Measurements from ENCODE around the gene GPR45. TPM values are rescaled to one million over a fixed set of nuclear protein-coding genes. Genes with fewer than 3 reads are reported as not detected.

GPR45 gene
- total and polyA plus RNA-seq, 2 experiments from 2014 or later, result 0.21 to 0.26 TPM

GRCh38 chr2:105258835-105259350, 17.4 kb downstream of the GPR45 start:
- TF ChIP-seq JUNB (IDR thresholded peaks at IDR 0.05; ENCODE audit: unreplicated experiment) (no peak), ZNF331 (CRISPR knock-in tag; IDR thresholded peaks at IDR 0.05; ENCODE audit: low read depth) (no peak), ETS1 (IDR thresholded peaks at IDR 0.05) (no peak), STAT1 (IDR thresholded peaks at IDR 0.05; ENCODE audit: unreplicated experiment) (no peak), ZNF462 (CRISPR knock-in tag; IDR thresholded peaks at IDR 0.05) (no peak), EZH2 (IDR thresholded peaks at IDR 0.05; ENCODE audit: low read depth, unreplicated experiment) (no peak), EZH2phosphoT487 (IDR thresholded peaks at IDR 0.05; ENCODE audit: unreplicated experiment) (no peak), CREB1 (CRISPR knock-in tag; IDR thresholded peaks at IDR 0.05; ENCODE audit: low read depth) (no peak), NANOG (IDR thresholded peaks at IDR 0.05; ENCODE audit: borderline replicate concordance) (no peak)
- Histone ChIP-seq H3F3A (replicated peaks; ENCODE audit: low read depth) (no peaks in the 10 kb centered on the region), H3K27me3 (ENCODE audit: insufficient read depth) (no peaks in the 10 kb centered on the region), H3K27ac (ENCODE audit: low read depth) (no peak overlapping the region), H3K36me3 (ENCODE audit: insufficient read depth) (no peaks in the 10 kb centered on the region), H3K4me2 (no peak overlapping the region), H2AFZ (no peak overlapping the region), H4K20me1 (replicated peaks; ENCODE audit: insufficient read depth) (no peaks in the 10 kb centered on the region; the same call in 1 of the 2 replicates), H3K79me2 (replicated peaks; ENCODE audit: insufficient read depth) (no peaks in the 10 kb centered on the region), H3K4me1 (ENCODE audit: insufficient read depth) (peaks cover 4% of the 10 kb centered on the region; the same call in 1 of the 2 replicates), H3K4me3 (no peak overlapping the region), H3K9me2 (ENCODE audit: insufficient read depth) (no peaks in the 10 kb centered on the region; the same call in none of the 2 replicates)
- peaks cover 5% of the 10 kb centered on the region for H3K27me3 Mint-ChIP-seq (ENCODE audit: insufficient read depth, low read depth, poor library complexity)
- no peak overlapping the region for H3K27ac Mint-ChIP-seq
- H3K9me3 Mint-ChIP-seq, result no peaks in the 10 kb centered on the region; the same call in 2 of the 3 replicates
- DNase-seq (ENCODE audit: low spot score) (no peak), ATAC-seq (no peak)
- H3K36me3 Mint-ChIP-seq (ENCODE audit: low read depth), result no peaks in the 10 kb centered on the region
- no peak overlapping the region for H3K4me3 Mint-ChIP-seq
- H3K4me1 Mint-ChIP-seq, result peaks cover 11% of the 10 kb centered on the region

All from GM23338 (cell line).